Ishikawa (cell line): ENCODE data around the gene DHRS7B.

Experiments used
- CEBPB ChIP-seq: IDR thresholded peaks from 2 replicates; pipeline ENCODE4 v1.6.1; 2012
- CREB1 ChIP-seq: IDR thresholded peaks from 2 replicates; pipeline ENCODE4 v1.6.1; 2012; ENCODE audit warnings: low read depth
- EGR1 ChIP-seq: IDR thresholded peaks from 2 replicates; pipeline ENCODE4 v1.6.1; 2012
- EP300 ChIP-seq: IDR thresholded peaks from 2 replicates; pipeline ENCODE4 v1.6.1; 2012; ENCODE audit warnings: borderline replicate concordance
- NFIC ChIP-seq: IDR thresholded peaks from 2 replicates; pipeline ENCODE4 v1.6.1; 2012
- RAD21 ChIP-seq: IDR thresholded peaks from 2 replicates; pipeline ENCODE4 v1.6.1; 2012; ENCODE audit warnings: low read depth
- TAF1 ChIP-seq: IDR thresholded peaks from 2 replicates; pipeline ENCODE4 v1.6.1; 2012; ENCODE audit warnings: low read depth, mild to moderate bottlenecking
- TCF12 ChIP-seq: IDR thresholded peaks from 2 replicates; pipeline ENCODE4 v1.6.1; 2012; ENCODE audit warnings: low read depth
- YY1 ChIP-seq: IDR thresholded peaks from 2 replicates; pipeline ENCODE4 v1.6.1; 2012; ENCODE audit warnings: low read depth
- TF ChIP-seq, protein P1 (sequence below): IDR thresholded peaks from 2 replicates; pipeline ENCODE4 v1.6.1; 2012; ENCODE audit warnings: low read depth, mild to moderate bottlenecking
- TF ChIP-seq, protein P2 (sequence below): IDR thresholded peaks from 2 replicates; pipeline ENCODE4 v1.6.1; 2012

DNA sequence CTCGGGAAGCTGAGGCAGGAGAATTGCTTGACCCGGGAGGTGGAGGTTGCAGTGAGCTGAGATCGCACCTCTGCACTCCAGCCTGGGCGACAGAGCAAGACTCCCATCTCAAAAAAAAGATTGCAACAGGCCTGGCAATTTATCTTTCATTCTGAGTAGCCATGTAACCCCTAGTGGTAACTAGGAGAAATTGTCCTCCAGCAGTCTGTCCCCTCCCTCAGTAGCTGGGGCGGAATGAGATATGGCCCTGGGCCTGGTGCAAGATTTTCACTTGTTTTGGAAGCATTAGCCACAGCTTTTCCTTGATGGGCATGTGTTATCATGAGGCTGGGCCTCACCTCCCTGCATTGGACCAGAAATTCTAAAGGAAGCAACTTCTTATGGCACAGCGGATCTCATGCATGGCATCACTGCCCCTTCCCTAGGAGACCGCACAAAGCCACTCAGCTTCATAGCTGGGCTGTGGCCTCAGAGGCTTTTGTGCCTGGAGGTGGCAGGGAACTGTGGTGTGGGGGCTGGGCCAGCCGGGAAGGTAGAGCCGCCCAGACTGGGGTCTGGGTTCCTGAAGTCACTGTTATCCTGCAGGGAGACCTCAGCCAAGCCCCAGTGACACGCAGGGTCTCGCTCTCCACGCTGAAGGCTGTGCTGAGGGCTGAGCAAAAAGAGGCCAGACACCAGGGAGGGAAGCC, 113.1 kb downstream of the DHRS7B start:
- TF ChIP-seq EP300 (no peak), RAD21 (peak; percentile 36), CEBPB (no peak), EGR1 (no peak), CREB1 (no peak), YY1 (no peak), TCF12 (no peak), TAF1 (no peak), NFIC (no peak)
- TF ChIP-seq, protein P1, sequence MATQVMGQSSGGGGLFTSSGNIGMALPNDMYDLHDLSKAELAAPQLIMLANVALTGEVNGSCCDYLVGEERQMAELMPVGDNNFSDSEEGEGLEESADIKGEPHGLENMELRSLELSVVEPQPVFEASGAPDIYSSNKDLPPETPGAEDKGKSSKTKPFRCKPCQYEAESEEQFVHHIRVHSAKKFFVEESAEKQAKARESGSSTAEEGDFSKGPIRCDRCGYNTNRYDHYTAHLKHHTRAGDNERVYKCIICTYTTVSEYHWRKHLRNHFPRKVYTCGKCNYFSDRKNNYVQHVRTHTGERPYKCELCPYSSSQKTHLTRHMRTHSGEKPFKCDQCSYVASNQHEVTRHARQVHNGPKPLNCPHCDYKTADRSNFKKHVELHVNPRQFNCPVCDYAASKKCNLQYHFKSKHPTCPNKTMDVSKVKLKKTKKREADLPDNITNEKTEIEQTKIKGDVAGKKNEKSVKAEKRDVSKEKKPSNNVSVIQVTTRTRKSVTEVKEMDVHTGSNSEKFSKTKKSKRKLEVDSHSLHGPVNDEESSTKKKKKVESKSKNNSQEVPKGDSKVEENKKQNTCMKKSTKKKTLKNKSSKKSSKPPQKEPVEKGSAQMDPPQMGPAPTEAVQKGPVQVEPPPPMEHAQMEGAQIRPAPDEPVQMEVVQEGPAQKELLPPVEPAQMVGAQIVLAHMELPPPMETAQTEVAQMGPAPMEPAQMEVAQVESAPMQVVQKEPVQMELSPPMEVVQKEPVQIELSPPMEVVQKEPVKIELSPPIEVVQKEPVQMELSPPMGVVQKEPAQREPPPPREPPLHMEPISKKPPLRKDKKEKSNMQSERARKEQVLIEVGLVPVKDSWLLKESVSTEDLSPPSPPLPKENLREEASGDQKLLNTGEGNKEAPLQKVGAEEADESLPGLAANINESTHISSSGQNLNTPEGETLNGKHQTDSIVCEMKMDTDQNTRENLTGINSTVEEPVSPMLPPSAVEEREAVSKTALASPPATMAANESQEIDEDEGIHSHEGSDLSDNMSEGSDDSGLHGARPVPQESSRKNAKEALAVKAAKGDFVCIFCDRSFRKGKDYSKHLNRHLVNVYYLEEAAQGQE = no peak
- TF ChIP-seq, protein P2, sequence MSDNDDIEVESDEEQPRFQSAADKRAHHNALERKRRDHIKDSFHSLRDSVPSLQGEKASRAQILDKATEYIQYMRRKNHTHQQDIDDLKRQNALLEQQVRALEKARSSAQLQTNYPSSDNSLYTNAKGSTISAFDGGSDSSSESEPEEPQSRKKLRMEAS = no peak
